ENCODE measurements around the gene C1QTNF12.

DNA sequence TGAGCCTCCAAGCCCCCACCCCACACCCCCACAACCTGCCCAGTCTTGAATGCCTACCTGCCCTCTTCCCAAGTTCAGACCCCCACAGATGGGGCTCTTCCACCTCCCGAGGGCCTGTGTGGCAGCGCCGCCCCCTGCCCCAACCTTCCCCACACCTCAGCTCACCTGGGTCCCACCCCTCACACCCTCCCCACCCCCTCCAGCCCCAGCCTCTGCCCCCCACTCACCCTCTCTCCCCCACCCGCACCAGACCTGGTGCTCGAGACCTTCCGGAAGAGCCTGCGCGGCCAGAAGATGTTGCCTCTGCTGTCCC lies 49.4 kb downstream of the C1QTNF12 start:
- TF ChIP-seq, protein P1, sequence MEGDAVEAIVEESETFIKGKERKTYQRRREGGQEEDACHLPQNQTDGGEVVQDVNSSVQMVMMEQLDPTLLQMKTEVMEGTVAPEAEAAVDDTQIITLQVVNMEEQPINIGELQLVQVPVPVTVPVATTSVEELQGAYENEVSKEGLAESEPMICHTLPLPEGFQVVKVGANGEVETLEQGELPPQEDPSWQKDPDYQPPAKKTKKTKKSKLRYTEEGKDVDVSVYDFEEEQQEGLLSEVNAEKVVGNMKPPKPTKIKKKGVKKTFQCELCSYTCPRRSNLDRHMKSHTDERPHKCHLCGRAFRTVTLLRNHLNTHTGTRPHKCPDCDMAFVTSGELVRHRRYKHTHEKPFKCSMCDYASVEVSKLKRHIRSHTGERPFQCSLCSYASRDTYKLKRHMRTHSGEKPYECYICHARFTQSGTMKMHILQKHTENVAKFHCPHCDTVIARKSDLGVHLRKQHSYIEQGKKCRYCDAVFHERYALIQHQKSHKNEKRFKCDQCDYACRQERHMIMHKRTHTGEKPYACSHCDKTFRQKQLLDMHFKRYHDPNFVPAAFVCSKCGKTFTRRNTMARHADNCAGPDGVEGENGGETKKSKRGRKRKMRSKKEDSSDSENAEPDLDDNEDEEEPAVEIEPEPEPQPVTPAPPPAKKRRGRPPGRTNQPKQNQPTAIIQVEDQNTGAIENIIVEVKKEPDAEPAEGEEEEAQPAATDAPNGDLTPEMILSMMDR (conservative IDR thresholded peaks at IDR 0.05), result no peak
- TF ChIP-seq ZFX (IDR thresholded peaks at IDR 0.05), result no peak

All from C4-2B (cell line).